ENCODE measurements around the gene TRIM27.

DNA sequence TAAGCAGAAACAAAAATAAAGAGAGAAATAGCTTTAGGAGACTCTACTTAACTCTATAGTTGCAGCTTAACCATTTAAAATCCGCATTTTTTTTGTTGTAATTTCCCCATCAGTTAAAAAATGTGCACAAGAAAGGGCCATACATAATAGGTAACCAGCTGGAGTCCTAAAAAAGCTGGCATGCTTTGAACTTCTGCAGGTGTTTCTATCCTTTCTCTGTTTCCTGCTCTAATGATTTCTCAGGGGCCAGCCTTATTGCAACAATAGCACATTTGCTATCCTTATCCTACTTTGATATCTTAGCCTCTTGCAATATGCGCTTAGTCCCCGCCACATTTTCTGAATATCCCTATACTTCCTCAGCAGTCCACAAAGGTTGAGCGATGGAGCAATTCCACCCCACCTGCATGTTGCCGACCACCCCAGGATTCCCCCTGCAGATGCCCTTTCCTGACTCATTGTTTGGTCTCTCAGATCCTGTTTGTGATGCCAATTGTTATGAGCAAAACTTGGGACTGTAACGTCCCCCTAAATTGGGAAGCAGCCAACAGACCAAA, 48.5 kb downstream of the TRIM27 start:
- no peak for TF ChIP-seq NR2F2 (IDR thresholded peaks at IDR 0.05)
- TF ChIP-seq, protein P1, sequence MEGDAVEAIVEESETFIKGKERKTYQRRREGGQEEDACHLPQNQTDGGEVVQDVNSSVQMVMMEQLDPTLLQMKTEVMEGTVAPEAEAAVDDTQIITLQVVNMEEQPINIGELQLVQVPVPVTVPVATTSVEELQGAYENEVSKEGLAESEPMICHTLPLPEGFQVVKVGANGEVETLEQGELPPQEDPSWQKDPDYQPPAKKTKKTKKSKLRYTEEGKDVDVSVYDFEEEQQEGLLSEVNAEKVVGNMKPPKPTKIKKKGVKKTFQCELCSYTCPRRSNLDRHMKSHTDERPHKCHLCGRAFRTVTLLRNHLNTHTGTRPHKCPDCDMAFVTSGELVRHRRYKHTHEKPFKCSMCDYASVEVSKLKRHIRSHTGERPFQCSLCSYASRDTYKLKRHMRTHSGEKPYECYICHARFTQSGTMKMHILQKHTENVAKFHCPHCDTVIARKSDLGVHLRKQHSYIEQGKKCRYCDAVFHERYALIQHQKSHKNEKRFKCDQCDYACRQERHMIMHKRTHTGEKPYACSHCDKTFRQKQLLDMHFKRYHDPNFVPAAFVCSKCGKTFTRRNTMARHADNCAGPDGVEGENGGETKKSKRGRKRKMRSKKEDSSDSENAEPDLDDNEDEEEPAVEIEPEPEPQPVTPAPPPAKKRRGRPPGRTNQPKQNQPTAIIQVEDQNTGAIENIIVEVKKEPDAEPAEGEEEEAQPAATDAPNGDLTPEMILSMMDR (IDR thresholded peaks at IDR 0.05; ENCODE audit: low read depth, low read length, missing input control): no peak
